Measurements from ENCODE around the gene SLC17A8.
"Not testable (repeated sequence)": the region's sequence is repeated elsewhere in the genome, so short reads cannot be mapped to it uniquely, and the experiment has no call there.

The SLC17A8 gene

GRCh38 chr12:100356644-100357223, at the start of gene SLC17A8:
TSS of gene SLC17A8 (plus strand) at chr12:100357074. CDS start at chr12:100357392, 318 bp downstream.
- H3K4me3 ChIP-seq (ENCODE audit: low read depth, low read length) = no peak within 1 kb of the TSS
- DNase-seq (ENCODE audit: low read depth) = no peak
- TF ChIP-seq, protein P1, sequence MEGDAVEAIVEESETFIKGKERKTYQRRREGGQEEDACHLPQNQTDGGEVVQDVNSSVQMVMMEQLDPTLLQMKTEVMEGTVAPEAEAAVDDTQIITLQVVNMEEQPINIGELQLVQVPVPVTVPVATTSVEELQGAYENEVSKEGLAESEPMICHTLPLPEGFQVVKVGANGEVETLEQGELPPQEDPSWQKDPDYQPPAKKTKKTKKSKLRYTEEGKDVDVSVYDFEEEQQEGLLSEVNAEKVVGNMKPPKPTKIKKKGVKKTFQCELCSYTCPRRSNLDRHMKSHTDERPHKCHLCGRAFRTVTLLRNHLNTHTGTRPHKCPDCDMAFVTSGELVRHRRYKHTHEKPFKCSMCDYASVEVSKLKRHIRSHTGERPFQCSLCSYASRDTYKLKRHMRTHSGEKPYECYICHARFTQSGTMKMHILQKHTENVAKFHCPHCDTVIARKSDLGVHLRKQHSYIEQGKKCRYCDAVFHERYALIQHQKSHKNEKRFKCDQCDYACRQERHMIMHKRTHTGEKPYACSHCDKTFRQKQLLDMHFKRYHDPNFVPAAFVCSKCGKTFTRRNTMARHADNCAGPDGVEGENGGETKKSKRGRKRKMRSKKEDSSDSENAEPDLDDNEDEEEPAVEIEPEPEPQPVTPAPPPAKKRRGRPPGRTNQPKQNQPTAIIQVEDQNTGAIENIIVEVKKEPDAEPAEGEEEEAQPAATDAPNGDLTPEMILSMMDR (conservative IDR thresholded peaks at IDR 0.05; ENCODE audit: low read depth, low read length) = no peak

DNA sequence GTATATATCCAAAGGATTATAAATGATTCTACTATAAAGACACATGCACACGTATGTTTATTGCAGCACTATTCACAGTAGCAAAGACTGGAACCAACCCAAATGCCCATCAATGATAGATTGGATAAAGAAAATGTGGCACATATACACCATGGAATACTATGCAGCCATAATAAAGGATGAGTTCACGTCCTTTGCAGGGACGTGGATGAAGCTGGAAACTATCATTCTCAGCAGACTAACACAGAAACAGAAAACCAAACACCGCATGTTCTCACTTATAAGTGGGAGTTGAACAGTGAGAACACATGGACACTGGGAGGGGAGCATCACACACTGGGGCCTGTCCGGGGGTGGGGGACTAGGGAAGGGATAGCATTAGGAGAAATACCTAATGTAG, 48.7 kb upstream of the SLC17A8 start:
- DNase-seq (ENCODE audit: low read depth); H3K4me3 ChIP-seq (ENCODE audit: low read depth, low read length): not testable (repeated sequence)

DNA sequence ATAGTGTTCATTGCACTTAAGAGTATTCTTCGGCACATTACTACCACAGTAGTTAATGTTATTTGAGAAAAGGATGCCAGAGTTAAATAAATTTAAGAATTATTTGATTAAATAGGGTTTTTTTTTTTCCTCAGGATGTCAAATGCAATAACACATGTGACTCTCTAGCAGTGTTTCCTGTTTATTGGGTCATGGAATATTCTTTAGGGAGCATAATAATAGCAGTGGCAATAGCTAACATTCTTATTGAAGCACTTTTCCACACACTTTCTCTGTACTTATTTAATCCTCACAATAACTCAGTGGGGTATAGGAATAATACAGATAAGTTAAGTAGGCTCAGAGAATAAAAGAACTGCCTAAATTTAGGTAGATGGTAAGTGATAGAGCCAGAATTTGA, 45.6 kb upstream of the SLC17A8 start:
- no peak for DNase-seq (ENCODE audit: low read depth)

GRCh38 chr12:100317371-100317770, 39.5 kb upstream of the SLC17A8 start:
- no peak for DNase-seq (ENCODE audit: low read depth)
- no peak overlapping the region for H3K4me3 ChIP-seq (ENCODE audit: low read depth, low read length)
- TF ChIP-seq, protein P1 (conservative IDR thresholded peaks at IDR 0.05; ENCODE audit: low read depth, low read length) = no peak

More for the DNA sequence above, 45.6 kb upstream of the SLC17A8 start:
- TF ChIP-seq, protein P1 (conservative IDR thresholded peaks at IDR 0.05; ENCODE audit: low read depth, low read length) = no peak
- H3K4me3 ChIP-seq (ENCODE audit: low read depth, low read length) = no peak overlapping the region

DNA sequence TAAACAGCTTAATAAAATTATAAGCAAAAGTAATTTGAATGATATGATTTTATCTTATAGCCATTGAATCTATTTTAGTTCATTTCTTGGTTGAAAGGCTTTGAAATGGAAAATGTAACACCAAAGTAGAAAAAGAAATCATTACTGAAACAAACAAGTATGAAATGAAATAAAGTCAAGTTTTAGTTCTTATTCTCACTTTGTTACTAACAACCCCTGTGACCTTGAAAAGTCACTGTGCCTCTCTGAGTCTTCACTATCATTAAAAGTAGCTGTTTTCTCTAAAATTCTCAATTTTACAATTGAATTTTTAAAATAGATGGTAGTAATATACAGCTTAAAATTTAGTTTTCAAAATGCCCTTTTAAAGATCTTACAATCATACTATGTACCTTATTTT, 32.4 kb upstream of the SLC17A8 start:
- TF ChIP-seq, protein P1 (conservative IDR thresholded peaks at IDR 0.05; ENCODE audit: low read depth, low read length) = no peak
- no peak overlapping the region for H3K4me3 ChIP-seq (ENCODE audit: low read depth, low read length)
- DNase-seq (ENCODE audit: low read depth) = no peak

GRCh38 chr12:100326208-100326607, 30.7 kb upstream of the SLC17A8 start:
- DNase-seq (ENCODE audit: low read depth) = peak; percentile 15
- no peak overlapping the region for H3K4me3 ChIP-seq (ENCODE audit: low read depth, low read length)
- TF ChIP-seq, protein P1 (conservative IDR thresholded peaks at IDR 0.05; ENCODE audit: low read depth, low read length) = no peak

DNA sequence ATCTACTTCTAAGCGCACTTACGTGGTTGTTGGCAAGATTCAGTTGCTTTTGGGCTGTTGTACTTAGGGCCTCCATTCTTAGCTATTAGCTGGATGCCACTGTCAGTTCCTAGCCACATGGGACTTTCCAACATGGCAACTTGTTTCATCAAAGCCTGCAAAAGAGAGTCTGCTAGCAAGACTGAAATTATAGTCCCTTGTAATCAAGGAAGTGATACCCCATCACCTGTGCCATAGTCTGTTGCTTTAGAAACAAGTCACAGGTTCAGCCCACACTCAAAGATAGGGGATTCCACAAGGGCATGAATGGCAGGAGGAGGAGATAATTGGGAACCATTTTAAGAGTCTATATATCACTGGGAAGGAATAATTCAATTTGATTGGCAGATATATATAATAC, 27.1 kb upstream of the SLC17A8 start:
- no peak overlapping the region for H3K4me3 ChIP-seq (ENCODE audit: low read depth, low read length)
- no peak for DNase-seq (ENCODE audit: low read depth)
- TF ChIP-seq, protein P1 (conservative IDR thresholded peaks at IDR 0.05; ENCODE audit: low read depth, low read length) = no peak
